HCT116 (cell line): ENCODE results near the gene CIB4.

ENCODE experiments used
- EZH2 ChIP-seq: fragments of 200-600 bp; sonication (generic); IDR thresholded peaks from 2 replicates; pipeline ENCODE4 v1.6.1; 2017; ENCODE audit warnings: antibody characterized with exemption, mixed run types
- EZH2phosphoT487 ChIP-seq: fragments of 200-600 bp; IDR thresholded peaks from 2 replicates; pipeline ENCODE4 v1.6.1; 2018; ENCODE audit warnings: antibody characterized with exemption, borderline replicate concordance
- JUND ChIP-seq: IDR thresholded peaks from 2 replicates; pipeline ENCODE4 v1.6.1; 2012
- ZNF274 ChIP-seq: fragments of 200-500 bp; sonication (Bioruptor generic); IDR thresholded peaks from 2 replicates; pipeline ENCODE4 v1.6.1; 2014; ENCODE audit warnings: mild to moderate bottlenecking, low read depth, low read length, inconsistent platforms
- TF ChIP-seq, protein P1 (sequence below), 3 experiments: fragments of 200-600 bp in 1 of 3; sonication (generic) in 1 of 3; IDR thresholded peaks in 2 of 3; conservative IDR thresholded peaks in 1 of 3; 2 replicates each; pipeline ENCODE4 v1.5.1; 2012 to 2017; ENCODE audit warnings: low read depth in 2 of 3, low read length in 2 of 3, antibody characterized with exemption in 1 of 3, borderline replicate concordance in 1 of 3, control low read depth in 1 of 3, mild to moderate bottlenecking in 1 of 3, mixed read lengths in 1 of 3, mixed run types in 1 of 3, moderate library complexity in 1 of 3; ENCODE audit not compliant: insufficient read depth in 1 of 3

- TF ChIP-seq, protein P1, sequence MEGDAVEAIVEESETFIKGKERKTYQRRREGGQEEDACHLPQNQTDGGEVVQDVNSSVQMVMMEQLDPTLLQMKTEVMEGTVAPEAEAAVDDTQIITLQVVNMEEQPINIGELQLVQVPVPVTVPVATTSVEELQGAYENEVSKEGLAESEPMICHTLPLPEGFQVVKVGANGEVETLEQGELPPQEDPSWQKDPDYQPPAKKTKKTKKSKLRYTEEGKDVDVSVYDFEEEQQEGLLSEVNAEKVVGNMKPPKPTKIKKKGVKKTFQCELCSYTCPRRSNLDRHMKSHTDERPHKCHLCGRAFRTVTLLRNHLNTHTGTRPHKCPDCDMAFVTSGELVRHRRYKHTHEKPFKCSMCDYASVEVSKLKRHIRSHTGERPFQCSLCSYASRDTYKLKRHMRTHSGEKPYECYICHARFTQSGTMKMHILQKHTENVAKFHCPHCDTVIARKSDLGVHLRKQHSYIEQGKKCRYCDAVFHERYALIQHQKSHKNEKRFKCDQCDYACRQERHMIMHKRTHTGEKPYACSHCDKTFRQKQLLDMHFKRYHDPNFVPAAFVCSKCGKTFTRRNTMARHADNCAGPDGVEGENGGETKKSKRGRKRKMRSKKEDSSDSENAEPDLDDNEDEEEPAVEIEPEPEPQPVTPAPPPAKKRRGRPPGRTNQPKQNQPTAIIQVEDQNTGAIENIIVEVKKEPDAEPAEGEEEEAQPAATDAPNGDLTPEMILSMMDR (IDR thresholded peaks at IDR 0.05 in 2 of 3, conservative IDR thresholded peaks at IDR 0.05 in 1 of 3; ENCODE audit: borderline replicate concordance in 1 of 3, insufficient read depth in 1 of 3, low read depth in 2 of 3, low read length in 2 of 3): no peak
- TF ChIP-seq EZH2 (no peak), JUND (no peak), ZNF274 (no peak), EZH2phosphoT487 (no peak)
Measured at GRCh38 chr2:26615860-26616705, 25.1 kb downstream of the CIB4 start.
